ENCODE measurements around the gene HP1BP3.

Gene HP1BP3

DNA sequence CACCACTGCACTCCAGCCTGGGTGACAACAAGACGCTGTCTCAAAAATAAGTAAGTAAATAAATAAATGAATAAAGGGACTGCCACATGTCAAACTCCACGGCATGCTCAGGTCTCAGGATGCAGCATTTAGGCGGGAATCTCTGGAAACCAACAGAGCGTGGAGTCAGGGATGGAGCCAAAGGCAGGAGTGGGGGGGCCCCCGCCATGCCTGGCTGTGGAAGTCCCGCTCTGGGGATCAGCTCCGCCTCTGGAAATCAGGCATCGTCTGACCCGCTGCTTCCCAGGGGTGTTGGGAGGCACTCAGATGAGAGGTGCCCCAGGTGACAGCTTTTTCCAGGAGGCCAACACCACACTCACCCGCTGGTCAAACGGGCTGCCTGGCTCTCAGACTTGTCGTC is 89.5 kb downstream of the HP1BP3 start:
- Histone ChIP-seq H3K9ac (ENCODE audit: low read length) (peak overlapping the region; percentile 92), H2BK15ac (ENCODE audit: low read depth, poor library complexity, severe bottlenecking) (no peak overlapping the region), H2AFZ (ENCODE audit: low read depth, low read length) (no peak overlapping the region), H2BK12ac (ENCODE audit: low read length in 2 of 2) (peak overlapping the region; percentile 76 to 92), H3K79me1 (replicated peaks; ENCODE audit: low read length, poor library complexity, severe bottlenecking) (peaks cover 2% of the 10 kb centered on the region), H3K4me1 (ENCODE audit: control insufficient read depth, insufficient read depth, low read depth, low read length) (peaks cover 29% of the 10 kb centered on the region), H2BK120ac (ENCODE audit: low read depth, low read length) (peak overlapping the region; percentile 93), H4K8ac (ENCODE audit: low read length) (peak overlapping the region; percentile 84), H3K4me3 (ENCODE audit: insufficient read depth in 1 of 2, low read depth in 1 of 2, low read length in 2 of 2) (no peak overlapping the region), H2AK5ac (ENCODE audit: low read length, severe bottlenecking) (peak overlapping the region; percentile 61), H3K4me2 (ENCODE audit: low read length, poor library complexity, severe bottlenecking) (no peak overlapping the region), H3K9me3 (ENCODE audit: control insufficient read depth, low read length) (no peaks in the 10 kb centered on the region), H3K4ac (ENCODE audit: low read depth in 1 of 2, low read length in 2 of 2) (peak overlapping the region; percentile 69 to 84), H3K14ac (ENCODE audit: low read length in 2 of 2) (peak overlapping the region in 1 of 2 experiments; percentile 75), H2BK5ac (ENCODE audit: low read depth, low read length, poor library complexity, severe bottlenecking) (no peak overlapping the region), H3K18ac (ENCODE audit: low read depth in 1 of 2, low read length in 2 of 2) (peak overlapping the region; percentile 75 to 92), H3K27ac (ENCODE audit: low read length, poor library complexity, severe bottlenecking) (no peak overlapping the region), H3K27me3 (ENCODE audit: control insufficient read depth in 1 of 2, insufficient read depth in 1 of 2, low read length in 2 of 2) (peaks cover 0 to 4% of the 10 kb centered on the region in 2 experiments), H4K91ac (ENCODE audit: low read length) (peak overlapping the region; percentile 95), H3K36me3 (ENCODE audit: control insufficient read depth in 1 of 2, insufficient read depth in 2 of 2, low read depth in 1 of 2, low read length in 2 of 2) (no peaks in the 10 kb centered on the region), H3K23ac (ENCODE audit: low read length in 2 of 2) (no peak overlapping the region)
- DNase-seq: no peak
- 86% methylated on average over 12 of the region's 12 CpGs for WGBS

- Histone ChIP-seq H3K14ac (ENCODE audit: low read length in 2 of 2) (no peak overlapping the region), H3K9ac (ENCODE audit: low read length) (peak overlapping the region; percentile 92), H3K36me3 (ENCODE audit: control insufficient read depth in 1 of 2, insufficient read depth in 2 of 2, low read depth in 1 of 2, low read length in 2 of 2) (no peaks in the 10 kb centered on the region), H4K8ac (ENCODE audit: low read length) (peak overlapping the region; percentile 93), H2BK5ac (ENCODE audit: low read depth, low read length, poor library complexity, severe bottlenecking) (peak overlapping the region; percentile 76), H2BK12ac (ENCODE audit: low read length in 2 of 2) (peak overlapping the region; percentile 69 to 90), H2AFZ (ENCODE audit: low read depth, low read length) (peak overlapping the region; percentile 80), H2AK5ac (ENCODE audit: low read length, severe bottlenecking) (no peak overlapping the region), H3K9me3 (ENCODE audit: control insufficient read depth, low read length) (no peaks in the 10 kb centered on the region), H4K91ac (ENCODE audit: low read length) (peak overlapping the region; percentile 91), H2BK15ac (ENCODE audit: low read depth, poor library complexity, severe bottlenecking) (peak overlapping the region; percentile 92), H2BK120ac (ENCODE audit: low read depth, low read length) (peak overlapping the region; percentile 93), H3K4me1 (ENCODE audit: control insufficient read depth, insufficient read depth, low read depth, low read length) (peaks cover 29% of the 10 kb centered on the region), H3K79me1 (replicated peaks; ENCODE audit: low read length, poor library complexity, severe bottlenecking) (peaks cover 2% of the 10 kb centered on the region), H3K27ac (ENCODE audit: low read length, poor library complexity, severe bottlenecking) (peak overlapping the region; percentile 79), H3K18ac (ENCODE audit: low read depth in 1 of 2, low read length in 2 of 2) (peak overlapping the region; percentile 83 to 93), H3K4ac (ENCODE audit: low read depth in 1 of 2, low read length in 2 of 2) (peak overlapping the region; percentile 92 to 95), H3K4me3 (ENCODE audit: insufficient read depth in 1 of 2, low read depth in 1 of 2, low read length in 2 of 2) (peak overlapping the region; percentile 53 to 78), H3K23ac (ENCODE audit: low read length in 2 of 2) (no peak overlapping the region), H3K27me3 (ENCODE audit: control insufficient read depth in 1 of 2, insufficient read depth in 1 of 2, low read length in 2 of 2) (peaks cover 0 to 3% of the 10 kb centered on the region in 2 experiments), H3K4me2 (ENCODE audit: low read length, poor library complexity, severe bottlenecking) (peak overlapping the region; percentile 96)
- under 1% methylated on average over 39 of the region's 46 CpGs for WGBS
- peak; percentile 97 for DNase-seq
These were observed 90.4 kb downstream of the HP1BP3 start for GRCh38 chr1:20696397-20697333.

DNA sequence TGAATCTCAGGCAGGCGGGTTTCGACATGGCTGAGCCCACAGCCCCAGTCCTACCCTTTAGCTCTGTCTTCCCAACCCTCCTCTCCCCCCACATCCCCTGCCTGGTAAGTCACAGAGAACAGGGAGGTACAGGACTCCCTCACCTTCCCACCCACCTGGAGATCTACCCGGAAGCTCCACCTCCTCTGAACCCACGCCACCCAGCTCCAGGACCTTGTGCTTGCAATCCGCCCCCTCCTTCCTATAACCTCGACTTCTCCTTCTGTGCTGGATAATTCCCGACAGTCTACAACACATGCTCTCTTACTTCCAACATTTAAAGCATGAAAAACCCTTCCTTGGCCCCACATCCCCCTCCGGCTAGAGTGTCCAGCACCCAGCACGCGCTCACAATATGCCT is 91.6 kb downstream of the HP1BP3 start:
- no peak overlapping the region for H4K91ac ChIP-seq (ENCODE audit: low read length)
- no peak for DNase-seq
- H4K8ac ChIP-seq (ENCODE audit: low read length): no peak overlapping the region
- H3K27ac ChIP-seq (ENCODE audit: low read length, poor library complexity, severe bottlenecking): no peak overlapping the region
- no peak overlapping the region for H2BK15ac ChIP-seq (ENCODE audit: low read depth, poor library complexity, severe bottlenecking)
- no peak overlapping the region for H3K9ac ChIP-seq (ENCODE audit: low read length)
- H2BK120ac ChIP-seq (ENCODE audit: low read depth, low read length): no peak overlapping the region
- no peak overlapping the region for H3K14ac ChIP-seq (ENCODE audit: low read length in 2 of 2)
- H3K36me3 ChIP-seq (ENCODE audit: control insufficient read depth in 1 of 2, insufficient read depth in 2 of 2, low read depth in 1 of 2, low read length in 2 of 2): no peaks in the 10 kb centered on the region
- H3K18ac ChIP-seq (ENCODE audit: low read depth in 1 of 2, low read length in 2 of 2): no peak overlapping the region
- peaks cover 2% of the 10 kb centered on the region for H3K79me1 ChIP-seq (replicated peaks; ENCODE audit: low read length, poor library complexity, severe bottlenecking)
- no peak overlapping the region for H2AFZ ChIP-seq (ENCODE audit: low read depth, low read length)
- H3K4ac ChIP-seq (ENCODE audit: low read depth in 1 of 2, low read length in 2 of 2): no peak overlapping the region
- H3K23ac ChIP-seq (ENCODE audit: low read length in 2 of 2): no peak overlapping the region
- H3K4me1 ChIP-seq (ENCODE audit: control insufficient read depth, insufficient read depth, low read depth, low read length): peaks cover 26% of the 10 kb centered on the region
- no peak overlapping the region for H2BK12ac ChIP-seq (ENCODE audit: low read length in 2 of 2)
- H2BK5ac ChIP-seq (ENCODE audit: low read depth, low read length, poor library complexity, severe bottlenecking): no peak overlapping the region
- WGBS: 89% methylated on average over 10 of the region's 10 CpGs
- H3K4me3 ChIP-seq (ENCODE audit: insufficient read depth in 1 of 2, low read depth in 1 of 2, low read length in 2 of 2): no peak overlapping the region
- H3K9me3 ChIP-seq (ENCODE audit: control insufficient read depth, low read length): no peaks in the 10 kb centered on the region
- H2AK5ac ChIP-seq (ENCODE audit: low read length, severe bottlenecking): peak overlapping the region; percentile 9
- H3K4me2 ChIP-seq (ENCODE audit: low read length, poor library complexity, severe bottlenecking): no peak overlapping the region
- peaks cover 0 to 3% of the 10 kb centered on the region in 2 experiments for H3K27me3 ChIP-seq (ENCODE audit: control insufficient read depth in 1 of 2, insufficient read depth in 1 of 2, low read length in 2 of 2)

GRCh38 chr1:20693623-20694022 is 93.5 kb downstream of the HP1BP3 start:
- H3K14ac ChIP-seq (ENCODE audit: low read length in 2 of 2): no peak overlapping the region
- H2AK5ac ChIP-seq (ENCODE audit: low read length, severe bottlenecking): no peak overlapping the region
- H3K27ac ChIP-seq (ENCODE audit: low read length, poor library complexity, severe bottlenecking): no peak overlapping the region
- H3K9me3 ChIP-seq (ENCODE audit: control insufficient read depth, low read length): no peaks in the 10 kb centered on the region
- no peak overlapping the region for H3K23ac ChIP-seq (ENCODE audit: low read length in 2 of 2)
- H3K27me3 ChIP-seq (ENCODE audit: control insufficient read depth in 1 of 2, insufficient read depth in 1 of 2, low read length in 2 of 2): peaks cover 0 to 3% of the 10 kb centered on the region in 2 experiments
- no peak overlapping the region for H3K18ac ChIP-seq (ENCODE audit: low read depth in 1 of 2, low read length in 2 of 2)
- H4K8ac ChIP-seq (ENCODE audit: low read length): no peak overlapping the region
- H3K4ac ChIP-seq (ENCODE audit: low read depth in 1 of 2, low read length in 2 of 2): no peak overlapping the region
- 100% methylated on average over 2 of the region's 2 CpGs for WGBS
- no peak overlapping the region for H2BK120ac ChIP-seq (ENCODE audit: low read depth, low read length)
- H3K79me1 ChIP-seq (replicated peaks; ENCODE audit: low read length, poor library complexity, severe bottlenecking): peaks cover 2% of the 10 kb centered on the region
- no peak for DNase-seq
- H4K91ac ChIP-seq (ENCODE audit: low read length): no peak overlapping the region
- no peak overlapping the region for H2BK5ac ChIP-seq (ENCODE audit: low read depth, low read length, poor library complexity, severe bottlenecking)
- H3K4me2 ChIP-seq (ENCODE audit: low read length, poor library complexity, severe bottlenecking): no peak overlapping the region
- no peak overlapping the region for H2BK15ac ChIP-seq (ENCODE audit: low read depth, poor library complexity, severe bottlenecking)
- H3K36me3 ChIP-seq (ENCODE audit: control insufficient read depth in 1 of 2, insufficient read depth in 2 of 2, low read depth in 1 of 2, low read length in 2 of 2): peaks cover 0 to 5% of the 10 kb centered on the region in 2 experiments
- H2AFZ ChIP-seq (ENCODE audit: low read depth, low read length): no peak overlapping the region
- no peak overlapping the region for H2BK12ac ChIP-seq (ENCODE audit: low read length in 2 of 2)
- H3K4me1 ChIP-seq (ENCODE audit: control insufficient read depth, insufficient read depth, low read depth, low read length): peaks cover 22% of the 10 kb centered on the region
- H3K9ac ChIP-seq (ENCODE audit: low read length): no peak overlapping the region
- H3K4me3 ChIP-seq (ENCODE audit: insufficient read depth in 1 of 2, low read depth in 1 of 2, low read length in 2 of 2): no peak overlapping the region

Data from mesenchymal stem cell (in vitro differentiated cells and primary cell).